Measurements from ENCODE around the gene DUOX2. TPM values are rescaled to one million over a fixed set of nuclear protein-coding genes. Genes with fewer than 3 reads are reported as not detected.
"Not testable (repeated sequence)": the region's sequence is repeated elsewhere in the genome, so short reads cannot be mapped to it uniquely, and the experiment has no call there.

The DUOX2 gene
- total RNA-seq, 2 donors from 2014 or later = 0.08 to 0.11 TPM

GRCh38 chr15:45048794-45049631, 65.0 kb downstream of the DUOX2 start:
- Histone ChIP-seq H3K36me3 (no peaks in the 10 kb centered on the region), H3K4me1 (peaks cover 0 to 4% of the 10 kb centered on the region in 2 donors), H3K27me3 (no peaks in the 10 kb centered on the region), H3K4me3 (no peak overlapping the region), H3K27ac (no peak overlapping the region), H3K9me3 (no peaks in the 10 kb centered on the region)
- DNase-seq (ENCODE audit: low spot score) = no peak
- TF ChIP-seq CTCF (IDR thresholded peaks at IDR 0.05) = no peak

GRCh38 chr15:45048449-45048793, 65.6 kb downstream of the DUOX2 start:
- H3K9me3 ChIP-seq; H3K4me3 ChIP-seq; H3K36me3 ChIP-seq; H3K27ac ChIP-seq; H3K27me3 ChIP-seq; H3K4me1 ChIP-seq; DNase-seq (ENCODE audit: low spot score): not testable (repeated sequence)

GRCh38 chr15:45044270-45044669, 69.7 kb downstream of the DUOX2 start:
- H3K36me3 ChIP-seq; DNase-seq (ENCODE audit: low spot score): not testable (repeated sequence)

GRCh38 chr15:45042859-45043258, 71.1 kb downstream of the DUOX2 start:
- not testable (repeated sequence) for H3K27me3 ChIP-seq; H3K36me3 ChIP-seq; H3K9me3 ChIP-seq; H3K4me1 ChIP-seq; H3K27ac ChIP-seq; H3K4me3 ChIP-seq; DNase-seq (ENCODE audit: low spot score)

More at GRCh38 chr15:45044270-45044669, 69.7 kb downstream of the DUOX2 start:
- H3K4me3 ChIP-seq, H3K4me1 ChIP-seq, H3K9me3 ChIP-seq, H3K27me3 ChIP-seq, H3K27ac ChIP-seq: not testable (repeated sequence)

Other genes starting within 250 kb of the DUOX2 start
- gene TERB2, start 157.5 kb downstream of the DUOX2 start, total RNA-seq = not detected
- 1 to 10 TPM; 5.7 to 9.0 TPM for gene SORD, start 91.0 kb downstream of the DUOX2 start, total RNA-seq
- gene DUOXA2, start 154 bp upstream of the DUOX2 start, total RNA-seq = not detected
- gene DUOXA1, start 15.7 kb upstream of the DUOX2 start, total RNA-seq = 1 to 10 TPM in 1 of 2 donors, under 1 TPM in 1; 0.41 to 2.7 TPM
- gene DUOX1, start 15.8 kb upstream of the DUOX2 start, total RNA-seq = 1 to 10 TPM; 1.1 to 3.6 TPM
- gene SHF, start 73.8 kb upstream of the DUOX2 start, total RNA-seq = 10 to 100 TPM in 1 of 2 donors, 1 to 10 TPM in 1; 4.7 to 12.0 TPM
- not detected for gene SLC28A2, start 138.1 kb upstream of the DUOX2 start, total RNA-seq